ENCODE results near the gene FAM20A. TPM values are rescaled to one million over a fixed set of nuclear protein-coding genes. Genes with fewer than 3 reads are reported as not detected.

FAM20A gene
- total RNA-seq, 3 donors from 2014 or later: 6.2 to 28.8 (median 11.3) TPM

- Histone ChIP-seq H3K27me3 (no peaks in the 10 kb centered on the region), H3K36me3 (no peaks in the 10 kb centered on the region), H3K27ac (no peak overlapping the region), H3K4me3 (no peak overlapping the region), H3K4me1 (no peaks in the 10 kb centered on the region), H3K9me3 (no peaks in the 10 kb centered on the region)
- TF ChIP-seq POLR2A (IDR thresholded peaks at IDR 0.05): no peak
- no peak for TF ChIP-seq POLR2AphosphoS5 (IDR thresholded peaks at IDR 0.05)
- no peak for TF ChIP-seq CTCF (IDR thresholded peaks at IDR 0.05)
- intact Hi-C loops (cut with DNase I; ENCODE audit: low total_unique reads): no loop called here
- no peak for DNase-seq (ENCODE audit: low spot score in 2 of 2)
Measured at GRCh38 chr17:68572138-68572842, 28.9 kb downstream of the FAM20A start.

- no peak overlapping the region for H3K27ac ChIP-seq
- intact Hi-C loops (cut with DNase I; ENCODE audit: low total_unique reads): no loop called here
- DNase-seq (ENCODE audit: low spot score in 2 of 2): no peak
- no peaks in the 10 kb centered on the region for H3K27me3 ChIP-seq
- TF ChIP-seq POLR2AphosphoS5 (IDR thresholded peaks at IDR 0.05): no peak
- TF ChIP-seq POLR2A (IDR thresholded peaks at IDR 0.05): no peak
- no peak for TF ChIP-seq CTCF (IDR thresholded peaks at IDR 0.05)
- H3K4me1 ChIP-seq: no peaks in the 10 kb centered on the region
- no peak overlapping the region for H3K4me3 ChIP-seq
- H3K36me3 ChIP-seq: no peaks in the 10 kb centered on the region
- no peaks in the 10 kb centered on the region for H3K9me3 ChIP-seq
Measured at GRCh38 chr17:68570526-68570925, 30.6 kb downstream of the FAM20A start.

GRCh38 chr17:68569346-68569745 is 31.8 kb downstream of the FAM20A start:
- no peak for DNase-seq (ENCODE audit: low spot score in 2 of 2)
- TF ChIP-seq POLR2A (IDR thresholded peaks at IDR 0.05) (no peak), POLR2AphosphoS5 (IDR thresholded peaks at IDR 0.05) (no peak), CTCF (IDR thresholded peaks at IDR 0.05) (no peak)
- Histone ChIP-seq H3K9me3 (no peaks in the 10 kb centered on the region), H3K27me3 (no peaks in the 10 kb centered on the region), H3K4me3 (no peak overlapping the region), H3K27ac (peak overlapping the region in 1 of 2 donors; percentile 17), H3K4me1 (no peaks in the 10 kb centered on the region), H3K36me3 (no peaks in the 10 kb centered on the region)
- intact Hi-C loops (cut with DNase I; ENCODE audit: low total_unique reads): no loop called here

GRCh38 chr17:68568581-68568980 is 32.6 kb downstream of the FAM20A start:
- intact Hi-C loops (cut with DNase I; ENCODE audit: low total_unique reads): no loop called here
- Histone ChIP-seq H3K9me3 (no peaks in the 10 kb centered on the region), H3K4me1 (no peaks in the 10 kb centered on the region), H3K36me3 (no peaks in the 10 kb centered on the region), H3K27me3 (no peaks in the 10 kb centered on the region), H3K4me3 (no peak overlapping the region), H3K27ac (no peak overlapping the region)
- DNase-seq (ENCODE audit: low spot score in 2 of 2): no peak
- TF ChIP-seq CTCF (IDR thresholded peaks at IDR 0.05) (no peak), POLR2A (IDR thresholded peaks at IDR 0.05) (no peak), POLR2AphosphoS5 (IDR thresholded peaks at IDR 0.05) (no peak)

GRCh38 chr17:68567581-68567980 is 33.6 kb downstream of the FAM20A start:
- Histone ChIP-seq H3K27me3 (no peaks in the 10 kb centered on the region), H3K4me3 (no peak overlapping the region), H3K9me3 (no peaks in the 10 kb centered on the region), H3K36me3 (no peaks in the 10 kb centered on the region), H3K4me1 (no peaks in the 10 kb centered on the region), H3K27ac (peak overlapping the region; percentile 30 to 58)
- DNase-seq (ENCODE audit: low spot score in 2 of 2): no peak
- intact Hi-C loops (cut with DNase I; ENCODE audit: low total_unique reads): no loop called here
- TF ChIP-seq CTCF (IDR thresholded peaks at IDR 0.05): no peak
- TF ChIP-seq POLR2AphosphoS5 (IDR thresholded peaks at IDR 0.05): no peak
- no peak for TF ChIP-seq POLR2A (IDR thresholded peaks at IDR 0.05)
